Mucosa of rectum (tissue), 2 donors: Measurements from ENCODE around the gene FRMD1.

Experiments used
- H3K27ac ChIP-seq, 2 donors: one replicate each; pipeline ENCODE4 v1.7.0; 2013; ENCODE audit warnings: inconsistent platforms in 2 of 2, low read depth in 2 of 2, low read length in 2 of 2
- H3K27me3 ChIP-seq, 2 donors: one replicate each; pipeline ENCODE4 v1.7.0; 2013; ENCODE audit warnings: low read length in 2 of 2; ENCODE audit not compliant: control insufficient read depth in 2 of 2, insufficient read depth in 2 of 2
- H3K36me3 ChIP-seq, 2 donors: one replicate each; pipeline ENCODE4 v1.7.0; 2013; ENCODE audit warnings: low read length in 2 of 2; ENCODE audit not compliant: control insufficient read depth in 2 of 2, insufficient read depth in 2 of 2
- H3K4me1 ChIP-seq, 2 donors: one replicate each; pipeline ENCODE4 v1.7.0; 2013; ENCODE audit warnings: low read length in 2 of 2, mild to moderate bottlenecking in 1 of 2; ENCODE audit not compliant: control insufficient read depth in 2 of 2, insufficient read depth in 2 of 2
- H3K4me3 ChIP-seq, 2 donors: one replicate each; pipeline ENCODE4 v1.7.0; 2013; ENCODE audit warnings: low read length in 2 of 2
- H3K9ac ChIP-seq, 2 donors: one replicate each; pipeline ENCODE4 v1.7.0; 2013; ENCODE audit warnings: low read length in 2 of 2, low read depth in 1 of 2, mild to moderate bottlenecking in 1 of 2
- H3K9me3 ChIP-seq, 2 donors: one replicate each; pipeline ENCODE4 v1.7.0; 2013; ENCODE audit warnings: low read length in 2 of 2; ENCODE audit not compliant: control insufficient read depth in 2 of 2
- donor health status: healthy.
- donor health status: Normal muscosa, but diverticular disease.

The FRMD1 gene

DNA sequence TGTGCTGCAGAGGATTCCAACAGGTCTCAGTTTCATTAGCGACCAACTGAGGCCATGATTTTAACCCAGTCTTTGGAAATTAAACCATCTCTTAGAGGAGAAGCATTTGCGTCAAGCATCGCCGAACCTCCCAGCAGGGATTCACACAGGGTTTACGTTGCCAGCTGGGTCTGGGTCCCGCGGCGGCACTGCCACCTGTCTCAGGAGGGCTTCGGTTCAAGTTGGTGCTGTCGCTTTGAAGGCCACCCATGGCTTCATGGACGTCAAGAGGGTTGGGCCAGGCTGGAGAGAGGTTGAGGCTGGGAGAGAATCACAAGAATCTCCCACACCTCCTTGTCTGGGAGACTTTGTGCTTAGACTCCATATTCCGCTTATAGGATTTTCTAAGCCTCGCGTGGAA lies 43.0 kb upstream of the FRMD1 start:
- H3K27ac ChIP-seq, result no peak overlapping the region
- no peaks in the 10 kb centered on the region for H3K4me1 ChIP-seq
- no peak overlapping the region for H3K9ac ChIP-seq
- H3K36me3 ChIP-seq, result no peaks in the 10 kb centered on the region
- no peak overlapping the region for H3K4me3 ChIP-seq
- H3K27me3 ChIP-seq, result no peaks in the 10 kb centered on the region
- H3K9me3 ChIP-seq, result no peaks in the 10 kb centered on the region

DNA sequence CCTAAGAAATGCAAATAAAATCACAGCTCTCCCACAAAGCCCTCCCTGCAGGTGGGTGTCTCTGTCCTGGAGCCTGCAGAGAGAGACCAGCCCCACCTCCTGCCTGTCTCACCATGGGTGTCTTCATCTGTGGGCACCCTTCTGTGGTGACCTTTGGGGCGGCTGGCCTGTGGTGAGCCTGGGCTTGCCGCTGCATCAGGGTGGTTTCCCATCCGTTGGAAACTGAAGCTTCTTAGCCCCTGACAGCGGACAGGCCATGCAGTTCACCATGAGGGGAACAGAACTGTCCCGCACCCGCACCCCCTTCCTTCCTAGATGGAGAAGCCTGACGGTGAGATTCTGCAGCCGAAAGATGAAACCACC lies 42.3 kb upstream of the FRMD1 start:
- no peak overlapping the region for H3K4me3 ChIP-seq
- no peaks in the 10 kb centered on the region for H3K4me1 ChIP-seq
- H3K27me3 ChIP-seq, result no peaks in the 10 kb centered on the region

DNA sequence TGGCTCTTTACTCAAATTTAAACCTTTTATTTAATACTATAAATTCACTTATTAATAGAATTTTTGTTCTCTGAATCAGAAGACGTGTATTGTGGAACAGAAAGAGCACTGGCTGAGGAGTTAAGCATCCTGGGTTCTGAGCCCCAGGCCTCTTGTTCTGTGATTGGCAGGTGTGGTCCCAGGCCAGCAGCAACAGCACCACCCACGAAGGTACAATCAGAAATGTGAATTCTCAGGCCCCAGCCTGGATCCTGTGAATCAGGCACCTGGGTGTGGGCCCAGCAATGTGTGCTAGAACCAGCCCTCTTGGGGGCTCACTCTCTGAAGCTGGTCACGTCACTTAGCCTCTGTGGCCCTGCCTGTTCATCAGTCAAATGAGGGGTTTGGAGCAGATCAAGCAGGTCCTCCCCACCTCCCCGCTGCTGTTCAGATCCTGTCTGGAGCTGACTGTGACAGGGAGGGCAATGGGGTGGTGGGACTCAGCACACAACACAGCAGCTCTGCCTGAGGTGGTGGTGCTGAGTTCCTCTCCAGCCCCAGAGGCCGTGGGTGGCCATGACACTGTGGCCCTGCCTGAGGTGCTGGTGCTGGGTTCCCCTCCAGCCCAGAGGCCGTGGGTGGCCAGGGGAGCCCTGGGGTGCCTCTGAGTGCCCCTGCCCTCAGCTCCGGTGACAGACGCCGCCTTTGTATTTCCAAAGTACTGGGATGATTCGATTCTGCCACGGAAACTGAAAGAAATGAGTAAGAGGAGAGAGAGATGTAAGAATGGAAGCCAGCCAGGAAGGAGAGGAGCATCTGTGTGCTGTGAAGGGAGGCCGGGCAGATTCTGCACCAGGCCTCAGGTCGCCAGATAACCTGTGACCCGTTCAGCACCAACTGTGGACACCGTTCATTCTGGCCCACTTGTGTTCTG lies 41.6 kb upstream of the FRMD1 start:
- Histone ChIP-seq H3K36me3 (no peaks in the 10 kb centered on the region), H3K9me3 (no peaks in the 10 kb centered on the region), H3K4me3 (no peak overlapping the region), H3K27me3 (no peaks in the 10 kb centered on the region), H3K9ac (no peak overlapping the region), H3K27ac (no peak overlapping the region), H3K4me1 (no peaks in the 10 kb centered on the region)

More for the DNA sequence above, 42.3 kb upstream of the FRMD1 start:
- Histone ChIP-seq H3K9me3 (no peaks in the 10 kb centered on the region), H3K27ac (no peak overlapping the region), H3K9ac (no peak overlapping the region), H3K36me3 (no peaks in the 10 kb centered on the region)

DNA sequence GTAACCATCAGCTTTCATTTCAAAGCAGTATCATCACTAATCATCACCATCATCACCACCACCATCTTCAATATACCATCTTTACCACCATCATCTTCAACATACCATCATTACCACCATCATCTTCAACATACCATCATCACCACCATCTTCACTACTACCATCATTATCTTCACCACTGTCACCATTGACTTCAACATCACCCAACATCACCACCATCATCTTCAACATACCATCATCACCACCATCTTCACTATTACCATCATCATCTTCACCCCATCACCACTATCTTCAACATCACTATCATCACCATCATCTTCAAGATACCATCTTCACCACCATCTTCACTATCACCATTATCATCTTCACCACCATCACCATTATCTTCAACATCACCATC lies 40.5 kb upstream of the FRMD1 start:
- no peaks in the 10 kb centered on the region for H3K27me3 ChIP-seq
- no peaks in the 10 kb centered on the region for H3K9me3 ChIP-seq
- H3K36me3 ChIP-seq, result no peaks in the 10 kb centered on the region
- no peak overlapping the region for H3K4me3 ChIP-seq
- no peak overlapping the region for H3K27ac ChIP-seq
- no peak overlapping the region for H3K9ac ChIP-seq
- H3K4me1 ChIP-seq, result no peaks in the 10 kb centered on the region

DNA sequence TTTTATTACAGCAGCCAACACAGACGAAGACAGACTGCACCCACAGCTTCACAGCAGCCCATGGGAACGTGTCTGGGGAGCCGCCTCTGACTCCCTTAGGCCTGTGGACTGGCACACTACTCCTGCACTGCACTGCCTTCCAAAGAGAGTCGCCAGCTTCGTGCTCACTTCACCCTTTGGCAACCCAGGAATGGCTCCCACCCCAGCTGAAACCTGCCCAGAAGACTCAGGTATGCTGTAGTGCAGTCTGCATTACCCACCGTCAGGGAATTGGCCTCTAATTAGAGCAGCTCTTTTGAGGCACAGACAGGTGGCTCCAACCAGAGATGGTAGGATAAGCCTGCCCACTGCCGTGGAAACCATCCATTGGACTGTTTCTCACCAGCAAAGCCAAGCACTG lies 39.9 kb upstream of the FRMD1 start:
- Histone ChIP-seq H3K4me1 (no peaks in the 10 kb centered on the region), H3K27me3 (no peaks in the 10 kb centered on the region), H3K9me3 (no peaks in the 10 kb centered on the region), H3K4me3 (no peak overlapping the region), H3K9ac (no peak overlapping the region), H3K36me3 (no peaks in the 10 kb centered on the region), H3K27ac (no peak overlapping the region)

DNA sequence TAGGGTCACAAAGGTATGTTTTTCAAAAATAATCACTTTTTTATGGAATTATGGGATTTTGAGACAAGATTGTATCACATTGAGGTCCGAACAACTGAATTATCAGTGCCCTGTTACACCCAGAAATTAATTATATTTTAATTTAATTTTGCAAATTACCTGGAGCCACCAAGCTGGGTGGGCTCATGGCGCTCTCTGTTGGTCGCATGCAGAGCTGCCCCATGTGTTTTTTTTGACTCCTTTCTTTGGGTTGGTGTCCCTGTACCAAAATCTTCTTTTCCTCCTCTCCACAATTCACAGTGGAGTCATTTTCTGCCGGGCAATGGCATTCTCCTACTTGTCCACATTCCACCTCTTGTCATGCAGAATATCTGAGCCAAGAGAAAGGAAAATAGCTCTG lies 38.9 kb upstream of the FRMD1 start:
- no peaks in the 10 kb centered on the region for H3K27me3 ChIP-seq
- H3K27ac ChIP-seq, result no peak overlapping the region
- no peaks in the 10 kb centered on the region for H3K4me1 ChIP-seq
- no peaks in the 10 kb centered on the region for H3K36me3 ChIP-seq
- no peak overlapping the region for H3K9ac ChIP-seq
- H3K4me3 ChIP-seq, result no peak overlapping the region
- H3K9me3 ChIP-seq, result no peaks in the 10 kb centered on the region

DNA sequence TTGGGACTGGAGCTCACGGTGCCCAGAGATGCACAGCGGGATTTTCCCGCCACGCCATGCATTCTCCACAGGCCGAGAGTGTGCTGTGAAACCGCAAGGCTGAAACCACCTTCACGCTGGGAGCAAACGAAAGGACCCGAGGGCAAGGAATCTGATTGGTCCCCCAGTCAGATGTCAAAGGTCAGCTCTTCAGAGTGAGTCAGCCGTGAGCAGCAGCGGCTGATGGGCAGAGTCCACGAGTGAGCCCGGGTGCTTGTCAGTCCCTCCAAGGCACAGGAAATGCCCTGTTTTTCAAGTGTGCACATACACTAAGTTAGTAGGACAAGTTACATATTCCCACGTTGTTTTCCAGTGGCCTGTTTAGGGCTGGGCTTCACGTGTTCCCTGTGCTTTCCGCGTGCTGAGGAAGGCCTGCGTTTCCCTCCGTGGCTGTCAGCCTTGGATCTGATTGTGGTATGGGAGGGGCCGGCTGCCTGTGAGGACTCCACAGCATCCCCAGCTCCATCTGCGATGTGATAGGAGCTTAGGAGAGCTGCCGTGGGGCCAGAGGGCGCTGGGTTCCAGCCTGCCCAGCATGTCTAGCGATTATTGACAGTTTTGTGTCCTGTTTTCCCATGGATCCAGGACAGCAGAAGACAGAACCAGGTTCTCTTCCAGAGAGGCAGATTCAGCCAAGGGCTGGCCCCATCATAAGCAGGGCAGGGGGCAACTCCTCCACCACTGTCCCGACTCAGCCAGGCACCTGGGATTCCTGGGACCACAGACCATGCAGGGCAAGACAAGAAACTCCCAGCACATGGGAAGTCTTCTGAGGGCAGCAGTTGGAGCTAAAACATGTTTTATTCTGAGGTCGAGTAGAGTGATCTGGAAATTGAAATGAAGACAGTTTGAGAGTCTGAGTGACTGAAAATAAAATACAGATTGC lies 38.2 kb upstream of the FRMD1 start:
- H3K36me3 ChIP-seq, result no peaks in the 10 kb centered on the region

DNA sequence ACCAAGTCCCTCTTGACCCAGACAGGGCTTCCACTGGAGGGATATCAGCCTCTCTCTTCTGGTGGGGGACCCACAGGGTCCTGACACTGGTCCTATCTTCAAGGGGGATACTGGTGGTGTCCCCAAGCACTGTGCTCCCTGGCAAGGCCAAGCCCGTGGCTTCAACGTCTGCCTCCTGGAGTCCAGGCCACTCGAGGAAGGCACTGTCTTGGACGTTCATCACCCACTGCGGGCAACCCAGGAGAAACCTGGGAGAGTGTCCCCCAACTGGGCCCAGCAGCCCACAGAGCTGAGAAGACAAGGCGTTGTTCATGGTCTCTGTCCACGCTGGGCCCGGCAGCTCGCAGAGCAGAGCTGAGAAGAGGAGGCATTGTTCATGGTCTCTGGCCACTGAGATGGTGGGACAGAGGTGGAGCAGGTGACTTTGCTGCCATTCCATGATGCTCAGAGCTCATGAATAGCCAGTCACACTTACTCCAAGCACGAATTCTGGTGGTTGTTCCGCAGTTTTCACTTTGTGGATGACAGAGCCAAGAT lies 37.5 kb upstream of the FRMD1 start:
- no peak overlapping the region for H3K27ac ChIP-seq

More for the DNA sequence above, 38.2 kb upstream of the FRMD1 start:
- H3K4me3 ChIP-seq, result no peak overlapping the region
- H3K9ac ChIP-seq, result no peak overlapping the region
- H3K27me3 ChIP-seq, result no peaks in the 10 kb centered on the region
- peak overlapping the region in 1 of 2 donors; percentile 17 for H3K27ac ChIP-seq
- H3K9me3 ChIP-seq, result no peaks in the 10 kb centered on the region
- no peaks in the 10 kb centered on the region for H3K4me1 ChIP-seq

DNA sequence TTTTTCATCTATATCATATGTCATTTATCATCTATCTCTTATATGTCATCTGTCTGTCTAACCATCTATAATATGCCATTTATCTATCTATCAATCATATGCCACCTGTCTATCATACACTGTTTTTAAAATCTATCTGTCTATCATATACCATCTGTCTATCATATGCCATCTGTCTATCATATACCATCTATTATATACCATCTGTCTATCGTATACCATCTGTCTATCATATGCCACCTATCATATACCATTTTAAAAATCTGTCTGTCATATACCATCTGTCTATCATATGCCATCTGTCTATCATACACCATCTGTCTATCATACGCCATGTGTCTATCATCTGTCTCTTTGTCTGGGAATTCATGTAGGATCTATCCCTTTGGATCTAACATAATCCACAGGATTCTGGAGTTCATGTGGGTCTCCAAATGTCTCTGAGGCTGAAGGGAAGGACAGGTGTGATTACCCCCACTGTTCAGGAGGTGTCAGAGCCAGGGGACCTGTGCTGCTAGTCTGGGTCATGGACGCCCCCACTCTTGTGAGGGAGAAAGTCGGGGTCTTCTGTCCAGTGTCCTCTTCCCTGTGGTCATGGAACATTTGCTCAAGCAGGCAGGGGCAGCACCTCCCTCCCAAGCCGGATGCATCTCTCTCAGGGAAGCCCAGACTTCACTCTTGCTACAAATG lies 36.9 kb upstream of the FRMD1 start:
- Histone ChIP-seq H3K27me3 (no peaks in the 10 kb centered on the region), H3K4me1 (no peaks in the 10 kb centered on the region), H3K4me3 (no peak overlapping the region), H3K27ac (no peak overlapping the region), H3K36me3 (no peaks in the 10 kb centered on the region), H3K9me3 (no peaks in the 10 kb centered on the region), H3K9ac (no peak overlapping the region)

More for the DNA sequence above, 37.5 kb upstream of the FRMD1 start:
- Histone ChIP-seq H3K9ac (no peak overlapping the region), H3K27me3 (no peaks in the 10 kb centered on the region), H3K9me3 (no peaks in the 10 kb centered on the region), H3K36me3 (no peaks in the 10 kb centered on the region), H3K4me3 (no peak overlapping the region), H3K4me1 (no peaks in the 10 kb centered on the region)
